ENCODE measurements around the gene CCR8.

GRCh38 chr3:39333607-39334006, 4.1 kb downstream of the CCR8 start:
- TF ChIP-seq TCF4 (CRISPR knock-in tag; IDR thresholded peaks at IDR 0.05; ENCODE audit: borderline replicate concordance) (no peak), BACH2 (CRISPR knock-in tag; IDR thresholded peaks at IDR 0.05; ENCODE audit: borderline replicate concordance) (no peak), ZC3H10 (CRISPR knock-in tag; IDR thresholded peaks at IDR 0.05) (no peak), ZNF565 (CRISPR knock-in tag; conservative IDR thresholded peaks at IDR 0.05; ENCODE audit: low read depth) (no peak)
